HFF-Myc (cell line): ENCODE measurements around the gene GLT6D1.
"Not testable (repeated sequence)": the region's sequence is repeated elsewhere in the genome, so short reads cannot be mapped to it uniquely, and the experiment has no call there.

Experiments used
- DNase-seq: peaks from one replicate; pipeline ENCODE4 v3.0.0-alpha.2; 2011; ENCODE audit warnings: low read depth; ENCODE audit errors: extremely low read depth
- H3K4me3 ChIP-seq: replicated peaks from 2 replicates; pipeline ENCODE4 v1.5.1; 2011; ENCODE audit warnings: low read depth, mild to moderate bottlenecking, control low read depth, low read length
- TF ChIP-seq, protein P1 (sequence below): IDR thresholded peaks from 2 replicates; pipeline ENCODE4 v1.5.1; 2012; ENCODE audit warnings: mild to moderate bottlenecking, low read depth, low read length, control low read depth; ENCODE audit errors: missing control alignments

The GLT6D1 gene

DNA sequence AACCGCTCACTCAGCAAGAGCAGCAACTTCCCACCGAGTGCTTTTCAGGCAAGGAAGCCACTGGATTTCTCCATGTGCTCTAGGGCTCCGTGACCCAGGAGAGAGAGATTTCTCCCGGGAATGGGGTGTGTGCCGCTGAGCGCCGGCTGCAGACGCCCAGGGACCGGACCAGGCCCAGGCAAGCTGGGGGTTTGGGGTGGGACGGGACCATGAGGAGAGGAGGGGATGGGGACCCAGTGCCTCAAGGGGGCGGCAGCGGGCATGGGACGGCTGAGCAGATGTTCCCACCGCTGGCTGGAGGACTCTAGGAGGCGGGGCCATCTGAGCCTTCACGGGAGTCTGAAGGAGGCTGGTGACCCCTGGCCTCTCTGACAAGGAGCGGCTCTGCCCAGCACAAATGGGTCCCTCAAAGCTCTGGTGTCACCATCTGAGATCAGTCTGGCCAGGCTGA is 32.3 kb upstream of the GLT6D1 start:
- no peak overlapping the region for H3K4me3 ChIP-seq
- no peak for DNase-seq
- TF ChIP-seq, protein P1, sequence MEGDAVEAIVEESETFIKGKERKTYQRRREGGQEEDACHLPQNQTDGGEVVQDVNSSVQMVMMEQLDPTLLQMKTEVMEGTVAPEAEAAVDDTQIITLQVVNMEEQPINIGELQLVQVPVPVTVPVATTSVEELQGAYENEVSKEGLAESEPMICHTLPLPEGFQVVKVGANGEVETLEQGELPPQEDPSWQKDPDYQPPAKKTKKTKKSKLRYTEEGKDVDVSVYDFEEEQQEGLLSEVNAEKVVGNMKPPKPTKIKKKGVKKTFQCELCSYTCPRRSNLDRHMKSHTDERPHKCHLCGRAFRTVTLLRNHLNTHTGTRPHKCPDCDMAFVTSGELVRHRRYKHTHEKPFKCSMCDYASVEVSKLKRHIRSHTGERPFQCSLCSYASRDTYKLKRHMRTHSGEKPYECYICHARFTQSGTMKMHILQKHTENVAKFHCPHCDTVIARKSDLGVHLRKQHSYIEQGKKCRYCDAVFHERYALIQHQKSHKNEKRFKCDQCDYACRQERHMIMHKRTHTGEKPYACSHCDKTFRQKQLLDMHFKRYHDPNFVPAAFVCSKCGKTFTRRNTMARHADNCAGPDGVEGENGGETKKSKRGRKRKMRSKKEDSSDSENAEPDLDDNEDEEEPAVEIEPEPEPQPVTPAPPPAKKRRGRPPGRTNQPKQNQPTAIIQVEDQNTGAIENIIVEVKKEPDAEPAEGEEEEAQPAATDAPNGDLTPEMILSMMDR: no peak

DNA sequence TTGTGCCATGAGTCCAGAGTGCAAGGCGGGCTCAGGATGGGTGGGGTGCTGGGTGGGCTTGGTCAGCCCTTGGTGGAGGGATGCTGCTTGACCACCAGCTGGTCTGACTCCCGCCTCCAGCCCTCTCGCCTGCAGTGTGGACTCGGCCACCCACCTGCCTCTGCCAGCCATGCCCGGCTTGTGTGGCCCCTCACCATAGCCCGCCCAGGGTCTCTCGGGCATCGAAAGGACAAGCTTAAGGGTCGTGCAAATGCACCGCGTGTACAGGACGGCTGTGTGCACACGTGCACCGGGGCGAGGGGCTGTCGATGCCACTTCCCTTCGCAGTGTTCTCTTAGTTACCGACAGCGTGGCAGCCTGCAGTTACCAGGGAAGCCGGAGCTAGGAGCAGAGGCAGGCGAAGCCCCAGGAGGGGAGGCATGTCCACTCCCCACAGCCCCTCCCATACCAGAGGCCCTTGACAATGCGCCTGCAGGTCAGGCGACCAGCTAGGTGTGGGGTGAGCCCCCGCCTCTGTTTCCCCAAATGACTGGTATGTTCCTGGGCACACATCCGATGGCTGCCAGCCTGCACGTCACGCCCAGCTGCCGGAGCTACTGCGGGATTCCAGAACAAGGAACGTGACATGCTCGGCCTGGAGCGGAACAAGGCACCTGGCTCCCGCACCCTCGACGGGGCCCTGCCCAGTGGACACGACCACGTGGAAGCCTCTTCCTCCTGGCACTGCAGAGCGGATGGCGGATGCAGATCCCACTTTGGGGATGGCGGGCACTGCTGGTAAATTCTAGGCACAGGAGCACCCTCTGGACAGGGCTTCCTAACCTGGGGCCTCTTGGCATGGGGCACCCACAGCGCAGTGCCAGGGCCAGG is 31.6 kb upstream of the GLT6D1 start:
- DNase-seq: no peak
- TF ChIP-seq, protein P1: no peak
- H3K4me3 ChIP-seq: no peak overlapping the region

DNA sequence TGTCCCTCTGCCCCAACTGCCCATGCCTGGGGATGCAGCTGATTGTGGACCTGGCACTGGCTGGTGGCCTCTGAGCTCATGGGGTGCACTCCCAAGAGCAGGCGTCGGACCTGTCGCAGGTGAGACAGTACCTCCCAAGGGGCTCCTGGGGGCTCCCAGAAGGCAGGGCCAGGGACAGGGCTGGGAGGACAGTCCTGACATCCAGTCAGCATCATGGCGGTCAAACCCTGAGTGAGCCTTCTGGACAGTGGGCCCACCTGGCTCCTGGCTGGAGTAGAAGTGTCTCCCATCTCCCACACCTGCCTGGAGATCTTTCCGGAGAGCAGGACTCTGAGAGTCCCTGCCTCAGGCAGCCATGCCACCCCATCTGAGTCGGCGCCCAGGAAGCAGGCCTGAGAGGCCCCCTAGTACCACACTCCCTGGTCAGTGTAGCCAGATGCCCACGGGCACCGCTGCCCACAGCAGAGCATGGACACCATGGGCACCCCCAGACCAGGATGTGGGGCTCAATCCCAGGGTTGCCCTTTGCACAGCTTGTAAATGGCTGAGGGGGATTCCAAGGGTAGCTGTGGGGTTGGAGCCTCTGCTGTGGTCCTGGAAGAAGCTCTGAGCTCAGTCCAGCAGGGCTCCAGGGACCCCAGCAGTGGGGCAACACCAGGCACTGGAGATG is 30.4 kb upstream of the GLT6D1 start:
- TF ChIP-seq, protein P1: no peak
- DNase-seq: no peak
- no peak overlapping the region for H3K4me3 ChIP-seq

DNA sequence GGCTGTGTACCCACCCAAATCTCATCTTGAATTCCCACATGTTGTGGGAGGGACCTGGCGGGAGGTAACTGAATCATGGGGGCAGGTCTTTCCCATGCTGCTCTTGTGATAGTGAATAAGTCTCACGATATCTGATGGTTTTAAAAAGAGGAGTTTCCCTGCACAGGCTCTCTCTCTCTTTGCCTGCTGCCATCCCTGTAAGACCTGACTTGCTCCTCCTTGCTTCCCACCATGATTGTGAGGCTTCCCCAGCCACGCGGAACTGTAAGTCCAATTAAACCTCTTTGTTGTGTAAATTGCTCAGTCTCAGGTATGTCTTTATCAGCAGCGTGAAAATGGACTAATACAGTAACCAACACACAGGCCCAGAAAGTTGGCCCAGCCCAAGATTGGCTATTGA is 29.7 kb upstream of the GLT6D1 start:
- not testable (repeated sequence) for DNase-seq, H3K4me3 ChIP-seq

DNA sequence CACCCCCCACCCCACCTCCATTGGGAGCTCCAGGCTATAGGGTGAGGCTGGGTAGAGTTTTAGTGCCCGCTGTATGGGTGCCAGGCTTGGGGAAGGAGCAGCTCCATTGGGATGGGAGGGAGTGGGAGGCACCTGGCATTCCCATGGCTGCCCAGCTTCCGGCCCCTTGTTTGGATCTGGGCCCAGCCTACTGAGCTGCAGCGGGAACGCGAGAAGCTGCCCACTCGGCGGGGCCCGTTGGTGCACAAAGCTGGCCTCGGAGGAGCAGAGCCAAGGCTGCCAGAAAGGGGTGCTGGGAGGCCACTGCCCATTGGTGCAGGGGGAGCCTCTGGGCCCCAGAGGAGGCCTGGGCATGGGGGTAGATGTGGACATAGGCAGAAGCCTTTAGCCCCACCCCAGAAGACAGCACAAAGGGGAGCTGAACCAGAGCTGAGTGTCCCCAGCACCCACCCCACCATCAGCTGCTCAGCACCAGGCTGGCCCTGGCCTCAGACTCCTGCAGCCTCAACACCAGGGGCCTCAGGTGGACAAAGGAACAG is 28.2 kb upstream of the GLT6D1 start:
- H3K4me3 ChIP-seq: no peak overlapping the region
- TF ChIP-seq, protein P1: no peak
- no peak for DNase-seq

DNA sequence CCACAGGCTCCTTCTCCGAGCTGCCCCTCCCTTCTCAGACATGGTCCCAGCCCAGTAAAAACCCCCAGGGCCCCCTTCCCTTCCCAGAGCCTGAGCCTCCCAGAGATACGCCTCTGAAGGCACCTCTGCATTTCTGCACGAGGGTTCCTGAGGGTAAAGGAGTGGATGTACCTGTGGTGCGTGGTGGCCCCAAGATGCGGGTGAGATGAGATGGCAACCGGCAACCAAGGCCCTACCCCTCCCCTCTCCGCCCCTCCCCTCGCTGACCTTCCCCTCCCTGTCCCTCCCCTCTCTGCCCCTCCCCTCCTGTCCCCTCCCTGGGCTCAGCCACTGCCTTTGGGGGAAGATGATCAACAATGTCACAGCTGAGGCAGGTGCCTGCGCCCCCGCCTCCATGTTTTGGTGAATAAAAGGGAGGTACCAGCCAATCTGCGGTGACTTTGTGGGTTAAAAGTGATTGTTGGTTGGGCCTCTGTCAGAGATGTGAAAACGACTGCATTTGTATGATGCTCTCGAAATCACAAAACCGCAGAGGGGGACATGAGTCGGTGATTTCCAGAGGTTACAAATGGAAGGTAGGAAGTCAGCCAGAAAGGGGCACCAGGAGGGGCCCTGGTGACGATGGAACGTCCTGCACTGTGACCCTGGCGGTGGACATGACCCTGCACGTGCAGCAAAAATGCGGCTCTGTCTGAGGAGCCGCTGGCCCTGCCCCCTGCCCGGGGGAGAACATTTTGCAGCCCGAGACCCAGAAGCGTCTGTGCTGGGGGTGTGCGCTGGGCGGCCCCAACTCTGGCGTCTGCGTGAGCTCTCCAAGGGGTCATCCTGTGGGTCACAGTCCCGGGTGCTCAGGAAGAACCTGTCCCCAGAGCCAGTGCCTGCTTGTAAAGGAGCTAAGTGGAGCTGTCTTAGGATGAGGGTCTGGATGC is 27.5 kb upstream of the GLT6D1 start:
- DNase-seq: no peak
- no peak overlapping the region for H3K4me3 ChIP-seq
- TF ChIP-seq, protein P1: no peak
